ENCODE data around the gene PCDH12. TPM values are rescaled to one million over a fixed set of nuclear protein-coding genes. Genes with fewer than 3 reads are reported as not detected.

Gene PCDH12
- total RNA-seq, 1 donor from 2014 or later: 23.0 TPM

DNA sequence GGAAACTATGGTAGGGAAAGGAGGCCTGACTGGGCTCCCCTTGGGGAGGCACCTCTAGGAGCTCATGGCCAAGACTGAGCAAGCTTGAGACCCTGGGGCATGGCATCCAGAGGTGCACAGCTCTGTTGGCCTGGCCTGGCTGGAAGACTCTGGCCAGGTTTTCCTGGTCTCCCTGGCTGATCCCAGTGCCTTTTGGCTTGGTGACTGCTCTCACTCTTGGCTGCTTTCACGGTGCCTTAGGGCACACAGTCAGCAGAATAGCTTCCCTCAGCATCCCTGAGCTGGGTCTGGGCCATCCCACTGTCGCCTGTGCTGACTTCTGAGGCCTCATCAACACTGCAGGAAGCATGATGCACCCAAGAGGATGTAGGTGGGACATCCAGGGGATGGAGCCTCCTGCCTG is 47.7 kb downstream of the PCDH12 start:
- DNase-seq (ENCODE audit: low read depth, low spot score): no peak

GRCh38 chr5:141909212-141909611 is 48.8 kb downstream of the PCDH12 start:
- no peak for DNase-seq (ENCODE audit: low read depth, low spot score)

DNA sequence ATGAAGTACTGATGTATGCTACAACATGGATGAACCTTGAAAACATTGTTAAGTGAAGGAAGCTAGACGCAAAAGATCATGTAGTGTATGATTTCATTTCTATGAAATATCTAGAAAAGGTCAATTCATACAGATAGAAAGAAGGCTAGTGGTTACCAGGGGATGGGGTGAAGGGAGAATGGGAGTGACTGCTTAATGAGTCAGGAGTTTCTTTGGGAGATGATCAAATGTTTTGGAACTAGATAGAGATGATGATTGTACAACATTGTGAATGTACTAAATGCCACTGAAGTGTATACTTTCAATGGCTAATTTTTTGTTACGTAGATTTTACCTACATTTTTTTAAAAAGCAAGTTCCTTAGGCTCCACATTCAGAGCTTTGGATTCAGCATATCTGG is 49.2 kb downstream of the PCDH12 start:
- DNase-seq (ENCODE audit: low read depth, low spot score): no peak

GRCh38 chr5:141906972-141907371 is 51.0 kb downstream of the PCDH12 start:
- DNase-seq (ENCODE audit: low read depth, low spot score): no peak

DNA sequence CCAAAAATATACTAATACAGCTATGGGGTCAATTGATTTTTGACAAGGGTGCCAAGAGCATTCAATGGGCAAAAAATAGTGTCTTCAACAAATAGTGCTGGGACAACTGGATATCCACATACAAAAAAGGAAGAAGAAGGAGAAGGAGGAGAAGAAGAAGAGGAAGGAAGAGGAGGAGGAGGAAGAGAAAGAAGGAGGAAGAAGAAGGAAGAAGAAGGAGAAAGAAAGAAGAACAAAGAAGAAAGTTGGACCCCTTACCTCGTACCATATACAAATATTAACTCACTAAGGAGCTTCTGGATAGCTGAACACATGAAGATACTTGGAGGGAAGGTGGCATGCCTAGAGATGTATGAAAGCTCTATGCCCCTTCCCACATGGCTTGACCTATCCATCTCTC is 51.5 kb downstream of the PCDH12 start:
- DNase-seq (ENCODE audit: low read depth, low spot score): no peak

DNA sequence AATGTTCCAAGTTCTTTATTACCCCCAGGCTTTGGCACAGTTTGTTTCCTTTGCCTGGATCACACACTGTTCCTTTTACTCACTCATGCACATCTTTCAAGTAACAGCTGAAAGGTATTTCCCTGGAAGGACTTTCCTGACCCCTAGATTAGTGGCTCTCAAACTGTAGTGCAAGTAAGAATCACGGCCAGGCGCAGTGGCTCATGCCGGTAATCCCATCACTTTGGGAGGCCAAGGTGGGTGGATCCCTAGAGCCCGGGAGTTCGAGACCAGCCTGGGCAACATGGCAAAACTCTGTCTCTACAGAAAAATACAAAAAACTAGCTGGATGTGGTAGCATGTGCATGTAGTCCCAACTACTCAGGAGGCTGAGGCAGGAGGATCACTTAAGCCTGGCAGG is 53.5 kb downstream of the PCDH12 start:
- DNase-seq (ENCODE audit: low read depth, low spot score): no peak

- no peak for DNase-seq (ENCODE audit: low read depth, low spot score)
Observed at GRCh38 chr5:141903261-141903660, 54.7 kb downstream of the PCDH12 start.

- DNase-seq (ENCODE audit: low read depth, low spot score): no peak
Observed at GRCh38 chr5:141902015-141902814, 55.8 kb downstream of the PCDH12 start.

DNA sequence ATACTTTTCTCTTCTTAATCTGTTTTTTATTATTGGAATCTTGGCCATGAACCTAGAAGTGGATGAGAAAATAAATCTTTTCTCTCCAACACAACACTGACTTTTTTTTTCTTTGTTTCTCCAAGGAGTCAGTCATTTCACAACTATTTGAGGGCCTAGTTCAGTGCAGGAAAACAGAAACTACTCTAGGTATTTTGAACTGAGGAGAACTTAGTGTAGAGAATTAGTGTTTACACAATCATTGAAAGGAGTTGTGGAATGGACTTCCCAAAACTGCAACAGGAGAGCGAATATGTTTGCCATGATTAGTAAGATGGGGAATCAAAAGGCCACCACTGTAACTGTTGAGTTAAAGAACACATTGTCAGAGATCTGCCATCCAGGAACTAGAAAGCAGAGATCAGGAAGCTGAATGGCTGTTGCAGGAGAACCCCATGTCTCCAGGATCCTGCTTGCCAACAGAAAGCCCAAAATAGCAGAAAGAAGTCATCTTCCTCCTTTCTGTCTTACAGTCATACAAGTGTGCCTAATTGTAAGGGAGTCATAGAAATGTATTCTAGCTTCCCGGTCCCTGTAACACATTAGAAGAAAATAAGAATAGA is 59.5 kb downstream of the PCDH12 start:
- DNase-seq (ENCODE audit: low read depth, low spot score): no peak

GRCh38 chr5:141897425-141897824 is 60.6 kb downstream of the PCDH12 start:
- DNase-seq (ENCODE audit: low read depth, low spot score): no peak

Other genes with a start within 250 kb of the PCDH12 start
- 135 and 143 TPM in 2 replicates for gene PCDH1, start 79.8 kb downstream of the PCDH12 start, total RNA-seq
- 45.1 and 61.3 TPM in 2 replicates for gene DELE1, start 34.3 kb downstream of the PCDH12 start, total RNA-seq
- 77.1 and 102 TPM in 2 replicates for gene RNF14, start 10.9 kb upstream of the PCDH12 start, total RNA-seq
- gene GNPDA1, start 54.8 kb upstream of the PCDH12 start, total RNA-seq: 46.5 and 63.8 TPM in 2 replicates
- gene NDFIP1, start 150.6 kb upstream of the PCDH12 start, total RNA-seq: 36.8 and 44.9 TPM in 2 replicates